Sigmoid colon (tissue), 7 donors: Measurements from ENCODE around the gene HMOX2. TPM values are rescaled to one million over a fixed set of nuclear protein-coding genes. Genes with fewer than 3 reads are reported as not detected.

ENCODE experiments used
- DNase-seq: peaks from one replicate; pipeline ENCODE4 v3.0.0-alpha.2; 2019
- H3K27ac ChIP-seq, 4 donors: fragments of 200-600 bp; sonication (generic); one replicate each; pipeline ENCODE4 v1.5.1; 2016 to 2019; ENCODE audit warnings: mild to moderate bottlenecking in 1 of 4
- H3K27me3 ChIP-seq, 3 donors: fragments of 200-600 bp; sonication (generic); one replicate each; pipeline ENCODE4 v1.5.1; 2019; ENCODE audit warnings: mild to moderate bottlenecking in 1 of 3
- H3K36me3 ChIP-seq, 4 donors: fragments of 200-600 bp; sonication (generic); one replicate each; pipeline ENCODE4 v1.5.1; 2016 to 2019
- H3K4me1 ChIP-seq, 4 donors: fragments of 200-600 bp; sonication (generic); one replicate each; pipeline ENCODE4 v1.5.1; 2017 to 2019
- H3K4me3 ChIP-seq, 4 donors: fragments of 200-600 bp; sonication (generic); one replicate each; pipeline ENCODE4 v1.5.1; 2017 to 2019; ENCODE audit warnings: mild to moderate bottlenecking in 2 of 4, moderate library complexity in 1 of 4
- H3K9me3 ChIP-seq, 4 donors: fragments of 200-600 bp in 3 of 4; sonication (generic) in 3 of 4; one replicate each; pipeline versions ENCODE4 v1.5.1 to v1.6.1; 2013 to 2019
- EP300 ChIP-seq, 4 donors: sonication (generic); formaldehyde crosslinking; IDR thresholded peaks; one replicate each; pipeline ENCODE4 v1.6.1; 2017; ENCODE audit warnings: antibody characterized with exemption in 4 of 4
- POLR2A ChIP-seq, 2 donors: fragments of 450-650 bp; IDR thresholded peaks; one replicate each; pipeline ENCODE4 v1.6.1; 2016; ENCODE audit warnings: antibody characterized with exemption in 2 of 2, mild to moderate bottlenecking in 2 of 2, moderate library complexity in 2 of 2
- POLR2AphosphoS5 ChIP-seq, 4 donors: sonication (generic); formaldehyde crosslinking; IDR thresholded peaks; one replicate each; pipeline ENCODE4 v1.6.1; 2017; ENCODE audit warnings: antibody characterized with exemption in 4 of 4
- WGBS, 2 donors: extraction: QIAGEN DNeasy Blood & Tissue Kit; methylation state at CpG; one replicate each; pipeline ENCODE4 v1.1.7; 2013; 5-methylcytosine and 5-hydroxymethylcytosine counted together
- intact Hi-C: fragments of 100-400 bp; cut with DNase I; formaldehyde crosslinking; loops from one replicate; pipeline ENCODE4 v1.15.1; 2023
- polyA plus RNA-seq, 3 donors: library from polyadenylated mRNA; stranded (reverse); fragments of 200-250 nt; gene quantifications; one replicate each; pipeline ENCODE4 v1.2.3, GENCODE V29; 2013
- total RNA-seq, 4 donors: library from RNA; depleted of rRNA; stranded (reverse); fragments of >200 nt; gene quantifications; one replicate each; pipeline ENCODE4 v1.1.0, GENCODE V29; 2016
- TF ChIP-seq, protein P1 (sequence below), 4 experiments: fragments of 450-650 bp in 3 of 4; fragments of 200-600 bp in 1 of 4; IDR thresholded peaks; one replicate each; pipeline ENCODE4 v1.5.1; 2016 to 2019; ENCODE audit warnings: antibody characterized with exemption in 4 of 4, mild to moderate bottlenecking in 3 of 4, moderate library complexity in 2 of 4
- donor health status: healthy with polysubstance abuse.
- donor health status: Bipolar disorder and iron deficiency.
- donor health status: healthy.

Gene HMOX2
- total and polyA plus RNA-seq, 7 donors, result 29.9 to 77.2 (median 37.1) TPM

DNA sequence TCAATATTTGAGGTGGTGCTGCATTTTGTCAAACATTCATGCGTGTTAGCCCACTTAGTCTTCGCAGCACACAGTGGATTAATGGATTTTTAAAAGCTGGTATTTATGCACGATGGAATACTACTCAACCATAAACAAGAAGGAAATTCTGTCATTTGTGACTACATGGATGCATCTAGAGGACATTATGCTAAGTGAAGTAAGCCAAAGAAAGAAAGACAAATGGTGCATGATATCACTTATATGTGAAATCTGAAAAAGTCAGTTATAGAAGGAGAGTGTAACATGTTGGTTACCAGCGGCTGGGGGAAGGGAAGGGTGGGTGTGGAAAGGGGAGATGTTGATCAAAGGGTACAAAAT, 23.0 kb downstream of the HMOX2 start:
- intact Hi-C loops, result no loop called here
- no peak for TF ChIP-seq POLR2A (IDR thresholded peaks at IDR 0.05)
- TF ChIP-seq EP300 (IDR thresholded peaks at IDR 0.05), result no peak
- TF ChIP-seq POLR2AphosphoS5 (IDR thresholded peaks at IDR 0.05), result no peak
- TF ChIP-seq, protein P1, sequence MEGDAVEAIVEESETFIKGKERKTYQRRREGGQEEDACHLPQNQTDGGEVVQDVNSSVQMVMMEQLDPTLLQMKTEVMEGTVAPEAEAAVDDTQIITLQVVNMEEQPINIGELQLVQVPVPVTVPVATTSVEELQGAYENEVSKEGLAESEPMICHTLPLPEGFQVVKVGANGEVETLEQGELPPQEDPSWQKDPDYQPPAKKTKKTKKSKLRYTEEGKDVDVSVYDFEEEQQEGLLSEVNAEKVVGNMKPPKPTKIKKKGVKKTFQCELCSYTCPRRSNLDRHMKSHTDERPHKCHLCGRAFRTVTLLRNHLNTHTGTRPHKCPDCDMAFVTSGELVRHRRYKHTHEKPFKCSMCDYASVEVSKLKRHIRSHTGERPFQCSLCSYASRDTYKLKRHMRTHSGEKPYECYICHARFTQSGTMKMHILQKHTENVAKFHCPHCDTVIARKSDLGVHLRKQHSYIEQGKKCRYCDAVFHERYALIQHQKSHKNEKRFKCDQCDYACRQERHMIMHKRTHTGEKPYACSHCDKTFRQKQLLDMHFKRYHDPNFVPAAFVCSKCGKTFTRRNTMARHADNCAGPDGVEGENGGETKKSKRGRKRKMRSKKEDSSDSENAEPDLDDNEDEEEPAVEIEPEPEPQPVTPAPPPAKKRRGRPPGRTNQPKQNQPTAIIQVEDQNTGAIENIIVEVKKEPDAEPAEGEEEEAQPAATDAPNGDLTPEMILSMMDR (IDR thresholded peaks at IDR 0.05), result no peak
- H3K27me3 ChIP-seq, result no peaks in the 10 kb centered on the region
- H3K9me3 ChIP-seq, result no peaks in the 10 kb centered on the region
- H3K4me1 ChIP-seq, result peaks cover 0 to 38% (median 24%) of the 10 kb centered on the region in 4 donors
- 99% methylated on average over 4 of the region's 4 CpGs for WGBS, 2 donors
- H3K4me3 ChIP-seq, result no peak overlapping the region
- H3K36me3 ChIP-seq, result peaks cover 0 to 4% (median 0%) of the 10 kb centered on the region in 4 donors
- DNase-seq, result no peak
- H3K27ac ChIP-seq, result no peak overlapping the region

DNA sequence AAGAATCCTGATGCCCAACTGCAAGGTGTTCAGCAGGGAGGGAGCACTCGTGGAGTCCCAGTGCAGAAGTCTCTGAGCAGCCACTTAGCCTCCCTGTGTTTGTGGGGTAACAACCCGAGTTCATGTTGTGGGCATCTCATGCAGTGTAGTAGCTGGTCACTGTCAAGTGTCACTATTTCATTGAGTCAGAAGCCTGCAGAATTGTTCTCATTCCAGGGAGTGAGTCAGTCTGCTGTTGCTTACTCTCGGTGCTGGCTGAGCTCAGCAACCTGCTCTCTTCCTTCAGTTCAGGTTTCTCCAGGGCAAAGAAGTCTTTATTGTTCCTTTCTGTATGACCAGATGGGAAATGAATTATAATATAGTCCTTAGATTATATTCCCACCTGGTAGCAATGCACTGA, 24.1 kb downstream of the HMOX2 start:
- H3K9me3 ChIP-seq, result no peaks in the 10 kb centered on the region
- no peaks in the 10 kb centered on the region for H3K27me3 ChIP-seq
- DNase-seq, result no peak
- TF ChIP-seq, protein P1 (IDR thresholded peaks at IDR 0.05), result no peak
- TF ChIP-seq POLR2A (IDR thresholded peaks at IDR 0.05), result no peak
- peak; percentile 53 to 92 (median 88) for TF ChIP-seq POLR2AphosphoS5 (IDR thresholded peaks at IDR 0.05)
- TF ChIP-seq EP300 (IDR thresholded peaks at IDR 0.05), result peak in 2 of 4 donors; percentile 45 to 64
- H3K4me1 ChIP-seq, result peaks cover 0 to 31% (median 24%) of the 10 kb centered on the region in 4 donors
- H3K36me3 ChIP-seq, result peaks cover 0 to 7% (median 0%) of the 10 kb centered on the region in 4 donors
- peak overlapping the region in 2 of 4 donors; percentile 15 to 23 for H3K4me3 ChIP-seq
- WGBS, 2 donors, result 49 to 60% methylated on average over 3 of the region's 3 CpGs
- intact Hi-C loops, result no loop called here
- peak overlapping the region; percentile 73 to 86 (median 77) for H3K27ac ChIP-seq

DNA sequence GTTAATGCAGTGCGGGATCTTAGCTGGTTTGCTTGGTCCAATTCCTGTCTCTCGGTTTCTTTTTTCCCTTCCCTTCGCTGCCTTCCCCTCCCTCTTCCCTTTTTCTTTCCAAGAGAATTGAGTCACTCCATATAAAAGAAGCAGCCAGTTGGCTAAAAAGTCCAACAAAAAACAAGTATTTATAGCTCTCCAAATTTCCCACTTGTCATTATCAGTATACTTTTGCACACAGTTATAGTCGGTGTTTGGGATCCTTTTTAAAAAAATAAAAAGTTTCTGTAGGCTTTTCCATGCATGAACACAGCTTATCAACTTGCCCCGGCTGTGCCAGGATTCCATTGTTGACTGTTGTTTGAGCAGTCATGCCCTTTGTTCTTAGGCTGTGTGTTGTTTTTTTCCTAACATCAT, 24.9 kb downstream of the HMOX2 start:
- Histone ChIP-seq H3K4me1 (peaks cover 0 to 28% (median 23%) of the 10 kb centered on the region in 4 donors), H3K27ac (peak overlapping the region; percentile 73 to 86 (median 77)), H3K9me3 (no peaks in the 10 kb centered on the region), H3K36me3 (peaks cover 0 to 12% (median 3%) of the 10 kb centered on the region in 4 donors), H3K4me3 (peak overlapping the region in 3 of 4 donors; percentile 9 to 23 (median 15)), H3K27me3 (no peaks in the 10 kb centered on the region)
- TF ChIP-seq POLR2AphosphoS5 (IDR thresholded peaks at IDR 0.05) (peak in 2 of 4 donors; percentile 15 to 18), POLR2A (IDR thresholded peaks at IDR 0.05) (no peak), EP300 (IDR thresholded peaks at IDR 0.05) (no peak)
- TF ChIP-seq, protein P1 (IDR thresholded peaks at IDR 0.05), result no peak
- WGBS, 2 donors, result 22 to 49% methylated on average over 5 of the region's 5 CpGs
- DNase-seq, result no peak
- intact Hi-C loops, result no loop called here

DNA sequence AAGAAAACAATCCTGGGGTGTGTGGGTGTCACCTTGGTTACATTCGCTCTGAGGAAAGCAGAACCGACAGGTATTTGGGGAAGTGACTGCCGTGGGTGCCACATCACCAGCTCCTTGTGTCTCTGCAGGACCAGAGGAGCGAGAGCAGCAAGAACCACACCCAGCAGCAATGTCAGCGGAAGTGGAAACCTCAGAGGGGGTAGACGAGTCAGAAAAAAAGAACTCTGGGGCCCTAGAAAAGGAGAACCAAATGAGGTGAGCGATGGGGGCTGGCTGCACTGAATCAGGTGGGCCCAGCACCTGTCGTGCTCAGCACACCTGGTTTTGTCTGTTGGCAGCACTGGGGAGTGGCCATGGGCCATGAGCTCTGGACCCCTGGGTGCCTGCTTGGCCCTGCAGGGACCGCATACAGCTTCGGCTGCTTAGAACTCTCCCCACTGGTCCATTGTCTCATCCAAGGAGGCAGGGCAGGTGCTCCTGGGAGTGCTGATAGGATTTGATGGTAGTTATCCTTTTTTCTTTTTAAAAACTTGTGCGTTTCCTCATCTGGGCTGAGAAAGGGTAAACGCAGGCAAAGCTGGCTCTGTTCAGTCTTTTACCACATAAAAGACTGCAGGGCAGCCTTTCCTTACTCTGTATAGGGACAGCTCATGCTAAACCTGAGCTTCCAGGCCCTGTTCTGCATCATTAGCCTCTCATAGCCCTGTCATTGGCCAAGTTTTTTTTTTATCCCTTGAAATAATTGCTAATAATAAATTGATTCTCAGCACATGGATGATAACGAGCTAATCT, 29.4 kb downstream of the HMOX2 start:
- no peak overlapping the region for H3K27ac ChIP-seq
- H3K27me3 ChIP-seq, result no peaks in the 10 kb centered on the region
- TF ChIP-seq, protein P1 (IDR thresholded peaks at IDR 0.05), result no peak
- TF ChIP-seq POLR2AphosphoS5 (IDR thresholded peaks at IDR 0.05), result no peak
- TF ChIP-seq EP300 (IDR thresholded peaks at IDR 0.05), result no peak
- no peak for TF ChIP-seq POLR2A (IDR thresholded peaks at IDR 0.05)
- H3K4me3 ChIP-seq, result no peak overlapping the region
- WGBS, 2 donors, result 51 to 82% methylated on average over 13 of the region's 13 CpGs
- H3K36me3 ChIP-seq, result peaks cover 0 to 48% (median 32%) of the 10 kb centered on the region in 4 donors
- DNase-seq, result no peak
- no peaks in the 10 kb centered on the region for H3K9me3 ChIP-seq
- H3K4me1 ChIP-seq, result peaks cover 0 to 25% (median 19%) of the 10 kb centered on the region in 4 donors
- intact Hi-C loops, result loop anchor here (1.0 to 2.0 kb wide), 2 partner anchors 43 to 80 kb away; no protein-coding TSS in a partner anchor
